Calu3 (cell line): ENCODE results near the gene NDST1. TPM values are rescaled to one million over a fixed set of nuclear protein-coding genes. Genes with fewer than 3 reads are reported as not detected.

Experiments
- BruUV-seq: library from RNA; stranded (reverse); fragments of 400-500 nt; replicated peaks from 2 replicates; lab custom pipeline; 2021; lab: Mats Ljungman, UMichigan
- CTCF ChIA-PET: fragments of 300-600 bp; sonication (Branson Sonifier 250); formaldehyde crosslinking; loops from one replicate; lab custom pipeline; 2022; ENCODE audit warnings: antibody characterized with exemption; lab: Charles Lee
- DNase-seq: peaks from one replicate; pipeline ENCODE4 v3.0.0; 2022
- H3K27ac Mint-ChIP-seq: one replicate; pipeline ENCODE4 v1.8.0; 2022; ENCODE audit warnings: mixed read lengths; ENCODE audit not compliant: unreplicated experiment
- H3K27me3 Mint-ChIP-seq: one replicate; pipeline ENCODE4 v1.8.0; 2022; ENCODE audit warnings: mixed read lengths; ENCODE audit not compliant: unreplicated experiment
- H3K36me3 Mint-ChIP-seq: one replicate; pipeline ENCODE4 v1.8.0; 2022; ENCODE audit warnings: mild to moderate bottlenecking, moderate library complexity, mixed read lengths; ENCODE audit not compliant: insufficient read depth, unreplicated experiment
- H3K4me1 Mint-ChIP-seq: one replicate; pipeline ENCODE4 v1.8.0; 2022; ENCODE audit warnings: mild to moderate bottlenecking, low read depth, mixed read lengths; ENCODE audit not compliant: unreplicated experiment
- H3K4me3 Mint-ChIP-seq: one replicate; pipeline ENCODE4 v1.8.0; 2022; ENCODE audit warnings: mild to moderate bottlenecking, low read depth, moderate library complexity, mixed read lengths; ENCODE audit not compliant: unreplicated experiment
- H3K9me3 Mint-ChIP-seq: one replicate; pipeline ENCODE4 v1.8.0; 2022; ENCODE audit warnings: low read depth, mixed read lengths; ENCODE audit not compliant: unreplicated experiment
- CTCF ChIP-seq: fragments of 200-600 bp; IDR thresholded peaks from one replicate; pipeline ENCODE4 v1.8.0; 2022; ENCODE audit warnings: antibody characterized with exemption; ENCODE audit not compliant: unreplicated experiment
- intact Hi-C: fragments of 100-400 bp; cut with micrococcal nuclease; formaldehyde crosslinking; loops from one replicate; pipeline ENCODE4 v1.10.0; 2022; ENCODE audit not compliant: unreplicated experiment
- total RNA-seq: library from RNA; stranded (reverse); gene quantifications from 2 replicates; pipeline ENCODE4 v1.2.3, GENCODE V29; 2022

The NDST1 gene
- total RNA-seq, 1 experiment from 2014 or later, result 72.6 TPM

DNA sequence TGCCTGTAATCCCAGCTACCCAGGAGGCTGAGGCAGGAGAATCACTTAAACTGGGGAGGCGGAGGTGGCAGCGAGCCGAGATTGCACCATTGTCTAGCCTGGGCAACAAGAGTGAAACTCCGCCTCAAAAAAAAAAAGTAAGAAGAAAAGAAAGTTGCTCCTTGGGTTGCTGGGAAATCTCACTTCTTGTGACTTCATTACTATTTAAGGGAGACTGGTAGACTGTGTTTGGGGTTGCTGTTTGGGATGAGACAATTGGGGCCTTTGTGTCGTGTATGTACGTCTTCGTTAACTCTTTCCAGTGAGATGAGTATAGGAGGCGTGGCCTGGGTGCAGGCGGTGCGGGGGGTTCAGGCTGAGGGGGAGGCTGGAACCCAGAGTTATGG, 11.6 kb downstream of the NDST1 start:
- CTCF ChIA-PET, result no interaction called here
- no peaks in the 10 kb centered on the region for H3K27me3 Mint-ChIP-seq
- TF ChIP-seq CTCF, result no peak
- BruUV-seq, result no TSS peak
- intact Hi-C loops, result loop anchor here (2.0 to 5.0 kb wide), 2 partner anchors 23 to 47 kb away; no protein-coding TSS in a partner anchor
- peaks cover 49% of the 10 kb centered on the region for H3K4me1 Mint-ChIP-seq
- no peaks in the 10 kb centered on the region for H3K9me3 Mint-ChIP-seq
- no peak overlapping the region for H3K27ac Mint-ChIP-seq
- no peak overlapping the region for H3K4me3 Mint-ChIP-seq
- H3K36me3 Mint-ChIP-seq, result peaks cover 10% of the 10 kb centered on the region
- DNase-seq, result no peak

- Mint-ChIP-seq H3K4me3 (no peak overlapping the region), H3K27ac (no peak overlapping the region), H3K4me1 (peaks cover 44% of the 10 kb centered on the region), H3K36me3 (peaks cover 10% of the 10 kb centered on the region), H3K9me3 (no peaks in the 10 kb centered on the region), H3K27me3 (no peaks in the 10 kb centered on the region)
- DNase-seq, result no peak
- intact Hi-C loops, result loop anchor here (2.0 to 5.0 kb wide), 3 partner anchors 23 to 48 kb away; no protein-coding TSS in a partner anchor
- no peak for TF ChIP-seq CTCF
- CTCF ChIA-PET, result no interaction called here
- no TSS peak for BruUV-seq
Observed at GRCh38 chr5:150519978-150520377, 12.0 kb downstream of the NDST1 start.

- CTCF ChIA-PET, result no interaction called here
- intact Hi-C loops, result loop anchor here (5.0 kb wide), 1 partner anchor 34 kb away; no protein-coding TSS in a partner anchor
- no peak for TF ChIP-seq CTCF
- H3K36me3 Mint-ChIP-seq, result peaks cover 10% of the 10 kb centered on the region
- no peak overlapping the region for H3K27ac Mint-ChIP-seq
- peaks cover 36% of the 10 kb centered on the region for H3K4me1 Mint-ChIP-seq
- no TSS peak for BruUV-seq
- H3K4me3 Mint-ChIP-seq, result no peak overlapping the region
- DNase-seq, result no peak
- H3K27me3 Mint-ChIP-seq, result no peaks in the 10 kb centered on the region
- no peaks in the 10 kb centered on the region for H3K9me3 Mint-ChIP-seq
Observed at GRCh38 chr5:150520747-150521521, 13.0 kb downstream of the NDST1 start.

DNA sequence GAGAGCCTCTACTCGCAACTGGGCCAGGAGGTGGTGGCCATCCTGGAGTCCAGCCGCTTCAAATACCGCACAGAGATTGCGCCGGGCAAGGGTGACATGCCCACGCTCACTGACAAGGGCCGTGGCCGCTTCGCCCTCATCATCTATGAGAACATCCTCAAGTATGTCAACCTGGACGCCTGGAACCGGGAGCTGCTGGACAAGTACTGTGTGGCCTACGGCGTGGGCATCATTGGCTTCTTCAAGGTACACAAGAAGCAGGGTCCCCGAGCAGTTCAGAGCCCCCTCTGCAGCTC, 13.5 kb downstream of the NDST1 start:
- no peak overlapping the region for H3K27ac Mint-ChIP-seq
- TF ChIP-seq CTCF, result no peak
- no peak overlapping the region for H3K4me3 Mint-ChIP-seq
- no peak for DNase-seq
- no peaks in the 10 kb centered on the region for H3K9me3 Mint-ChIP-seq
- H3K36me3 Mint-ChIP-seq, result peaks cover 10% of the 10 kb centered on the region
- intact Hi-C loops, result loop anchor here (5.0 kb wide), 1 partner anchor 34 kb away; no protein-coding TSS in a partner anchor
- BruUV-seq, result no TSS peak
- H3K4me1 Mint-ChIP-seq, result peaks cover 36% of the 10 kb centered on the region
- no peaks in the 10 kb centered on the region for H3K27me3 Mint-ChIP-seq
- CTCF ChIA-PET, result no interaction called here
